Loucy (cell line): ENCODE results near the gene CD226.
"Not testable (repeated sequence)": the region's sequence is repeated elsewhere in the genome, so short reads cannot be mapped to it uniquely, and the experiment has no call there.

Source experiments
- H2AFZ ChIP-seq: fragments of 200-600 bp; sonication (generic); 2 replicates; pipeline ENCODE4 v1.6.0; 2016; ENCODE audit warnings: antibody characterized with exemption, mild to moderate bottlenecking, low read length, moderate library complexity
- H3F3A ChIP-seq: fragments of 200-600 bp; 2 replicates; pipeline ENCODE4 v1.6.0; 2016; ENCODE audit warnings: antibody characterized with exemption, low read depth, mild to moderate bottlenecking
- H3K27me3 ChIP-seq: fragments of 200-600 bp; sonication (generic); 2 replicates; pipeline ENCODE4 v1.6.1; 2014; ENCODE audit warnings: low read length, mild to moderate bottlenecking; ENCODE audit not compliant: insufficient read depth, poor library complexity, severe bottlenecking
- H3K36me3 ChIP-seq: fragments of 200-600 bp; sonication (generic); 2 replicates; pipeline ENCODE4 v1.6.1; 2016; ENCODE audit warnings: low read length; ENCODE audit not compliant: insufficient read depth
- H3K4me1 ChIP-seq: fragments of 200-600 bp; sonication (generic); 2 replicates; pipeline ENCODE4 v1.5.1; 2014; ENCODE audit warnings: low read length, mild to moderate bottlenecking; ENCODE audit not compliant: insufficient read depth, poor library complexity, severe bottlenecking
- H3K4me2 ChIP-seq: fragments of 200-600 bp; sonication (generic); 2 replicates; pipeline ENCODE4 v1.6.0; 2014; ENCODE audit warnings: antibody characterized with exemption, low read length, low read depth, mild to moderate bottlenecking; ENCODE audit not compliant: poor library complexity, severe bottlenecking
- H3K4me3 ChIP-seq: fragments of 200-600 bp; sonication (generic); 2 replicates; pipeline ENCODE4 v1.5.1; 2014; ENCODE audit warnings: low read length, mild to moderate bottlenecking, mixed read lengths; ENCODE audit not compliant: poor library complexity, severe bottlenecking
- H3K79me2 ChIP-seq: fragments of 200-600 bp; sonication (generic); 2 replicates; pipeline ENCODE4 v1.6.1; 2014; ENCODE audit warnings: low read length; ENCODE audit not compliant: insufficient read depth
- H3K9ac ChIP-seq: fragments of 200-600 bp; sonication (generic); 2 replicates; pipeline ENCODE4 v1.6.0; 2014; ENCODE audit warnings: mild to moderate bottlenecking, low read depth, low read length, moderate library complexity; ENCODE audit not compliant: poor library complexity, severe bottlenecking
- H3K9me2 ChIP-seq: fragments of 200-600 bp; sonication (generic); replicated peaks from 2 replicates; pipeline ENCODE4 v1.6.1; 2016; ENCODE audit warnings: low read depth, low read length, mixed read lengths
- H3K9me3 ChIP-seq: fragments of 200-600 bp; sonication (generic); 2 replicates; pipeline ENCODE4 v1.6.1; 2014; ENCODE audit warnings: mild to moderate bottlenecking, antibody characterized with exemption, low read length, low read depth; ENCODE audit not compliant: insufficient read depth
- H4K20me1 ChIP-seq: fragments of 200-600 bp; sonication (generic); 2 replicates; pipeline ENCODE4 v1.6.0; 2014; ENCODE audit warnings: antibody characterized with exemption, low read length, mild to moderate bottlenecking; ENCODE audit not compliant: insufficient read depth, poor library complexity, severe bottlenecking
- EZH2phosphoT487 ChIP-seq: fragments of 200-600 bp; IDR thresholded peaks from 2 replicates; pipeline ENCODE4 v1.6.1; 2018; ENCODE audit warnings: antibody characterized with exemption, mild to moderate bottlenecking, moderate library complexity, borderline replicate concordance
- TF ChIP-seq, protein P1 (sequence below): fragments of 200-600 bp; sonication (generic); conservative IDR thresholded peaks from 2 replicates; pipeline ENCODE4 v1.5.1; 2014; ENCODE audit warnings: mild to moderate bottlenecking, antibody characterized with exemption, low read length

Gene CD226

DNA sequence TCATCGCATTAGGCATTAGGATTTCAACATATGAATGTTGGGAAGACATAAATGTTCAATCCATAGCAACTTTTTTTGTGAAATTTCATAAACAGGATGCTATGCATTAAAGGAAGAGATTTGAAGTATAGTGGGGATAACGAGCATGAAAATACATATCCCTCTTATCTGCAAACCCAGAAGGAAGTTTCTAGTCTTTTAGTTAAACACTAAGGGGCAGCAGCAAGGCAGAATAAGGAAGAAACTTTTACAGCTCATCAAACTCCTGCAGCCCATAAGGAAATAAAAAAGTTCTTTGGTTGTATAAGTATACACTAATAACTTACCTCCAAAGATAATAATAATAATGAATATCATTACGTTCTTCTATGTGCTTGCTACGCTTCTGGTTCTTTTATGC lies 81.5 kb downstream of the CD226 start:
- no peaks in the 10 kb centered on the region for H4K20me1 ChIP-seq
- H3K9me3 ChIP-seq: no peaks in the 10 kb centered on the region
- no peaks in the 10 kb centered on the region for H3F3A ChIP-seq
- H3K9me2 ChIP-seq: no peaks in the 10 kb centered on the region
- no peak overlapping the region for H3K4me2 ChIP-seq
- H3K4me3 ChIP-seq: no peak overlapping the region
- TF ChIP-seq, protein P1, sequence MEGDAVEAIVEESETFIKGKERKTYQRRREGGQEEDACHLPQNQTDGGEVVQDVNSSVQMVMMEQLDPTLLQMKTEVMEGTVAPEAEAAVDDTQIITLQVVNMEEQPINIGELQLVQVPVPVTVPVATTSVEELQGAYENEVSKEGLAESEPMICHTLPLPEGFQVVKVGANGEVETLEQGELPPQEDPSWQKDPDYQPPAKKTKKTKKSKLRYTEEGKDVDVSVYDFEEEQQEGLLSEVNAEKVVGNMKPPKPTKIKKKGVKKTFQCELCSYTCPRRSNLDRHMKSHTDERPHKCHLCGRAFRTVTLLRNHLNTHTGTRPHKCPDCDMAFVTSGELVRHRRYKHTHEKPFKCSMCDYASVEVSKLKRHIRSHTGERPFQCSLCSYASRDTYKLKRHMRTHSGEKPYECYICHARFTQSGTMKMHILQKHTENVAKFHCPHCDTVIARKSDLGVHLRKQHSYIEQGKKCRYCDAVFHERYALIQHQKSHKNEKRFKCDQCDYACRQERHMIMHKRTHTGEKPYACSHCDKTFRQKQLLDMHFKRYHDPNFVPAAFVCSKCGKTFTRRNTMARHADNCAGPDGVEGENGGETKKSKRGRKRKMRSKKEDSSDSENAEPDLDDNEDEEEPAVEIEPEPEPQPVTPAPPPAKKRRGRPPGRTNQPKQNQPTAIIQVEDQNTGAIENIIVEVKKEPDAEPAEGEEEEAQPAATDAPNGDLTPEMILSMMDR: peak; percentile 22; the same call in 1 of the 2 replicates
- no peak for TF ChIP-seq EZH2phosphoT487
- H3K9ac ChIP-seq: no peak overlapping the region
- H3K36me3 ChIP-seq: no peaks in the 10 kb centered on the region
- no peak overlapping the region for H2AFZ ChIP-seq
- no peaks in the 10 kb centered on the region for H3K4me1 ChIP-seq
- H3K27me3 ChIP-seq: no peaks in the 10 kb centered on the region
- H3K79me2 ChIP-seq: no peaks in the 10 kb centered on the region

DNA sequence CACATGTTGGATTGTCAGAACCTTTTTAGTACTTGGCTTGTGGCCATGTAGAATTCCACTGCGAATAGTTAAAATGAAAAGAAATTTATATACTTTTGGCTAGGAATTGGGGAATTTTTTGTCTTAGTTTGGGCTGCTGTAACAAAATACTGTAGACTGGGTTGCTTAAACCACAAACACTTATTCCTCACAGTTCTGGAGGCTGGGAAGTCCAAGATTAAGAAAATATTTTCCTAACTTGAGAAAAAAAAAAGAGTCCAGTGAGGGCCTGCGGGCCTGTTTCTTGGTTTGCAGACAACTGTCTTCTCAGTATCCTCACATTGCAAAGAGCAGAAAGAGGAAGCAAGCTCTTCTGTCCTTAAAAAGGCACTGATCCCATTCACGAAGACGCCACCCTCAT lies 81.9 kb downstream of the CD226 start:
- H3K9ac ChIP-seq: no peak overlapping the region
- no peaks in the 10 kb centered on the region for H3K36me3 ChIP-seq
- H3K9me2 ChIP-seq: no peaks in the 10 kb centered on the region
- no peaks in the 10 kb centered on the region for H3F3A ChIP-seq
- no peaks in the 10 kb centered on the region for H3K27me3 ChIP-seq
- no peaks in the 10 kb centered on the region for H4K20me1 ChIP-seq
- no peak overlapping the region for H3K4me3 ChIP-seq
- no peak for TF ChIP-seq EZH2phosphoT487
- TF ChIP-seq, protein P1: no peak
- H3K4me1 ChIP-seq: no peaks in the 10 kb centered on the region
- no peak overlapping the region for H3K4me2 ChIP-seq
- H2AFZ ChIP-seq: no peak overlapping the region
- no peaks in the 10 kb centered on the region for H3K9me3 ChIP-seq
- no peaks in the 10 kb centered on the region for H3K79me2 ChIP-seq

DNA sequence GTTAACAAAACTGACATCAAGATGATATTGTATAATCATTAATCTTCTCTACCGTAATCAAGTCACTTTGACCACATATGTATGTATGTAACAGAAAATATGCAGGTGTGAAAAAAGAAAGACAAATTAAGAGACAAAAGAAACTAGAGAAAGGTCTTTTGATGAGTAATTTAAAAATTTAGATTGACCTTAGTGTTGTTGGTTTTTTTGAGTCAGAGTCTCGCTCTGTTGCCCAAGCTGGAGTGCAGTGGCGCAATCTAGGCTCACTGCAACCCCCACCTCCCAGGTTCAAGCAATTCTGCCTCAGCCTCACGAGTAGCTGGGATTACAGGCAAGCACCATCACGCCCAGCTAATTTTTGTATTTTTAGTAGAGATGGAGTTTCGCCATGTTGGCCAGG lies 82.9 kb downstream of the CD226 start:
- H3K9ac ChIP-seq, H2AFZ ChIP-seq, H3F3A ChIP-seq, H3K4me3 ChIP-seq, H3K9me3 ChIP-seq, H3K4me2 ChIP-seq, H3K9me2 ChIP-seq, H3K4me1 ChIP-seq, H3K27me3 ChIP-seq, H3K36me3 ChIP-seq, H3K79me2 ChIP-seq, H4K20me1 ChIP-seq: not testable (repeated sequence)

DNA sequence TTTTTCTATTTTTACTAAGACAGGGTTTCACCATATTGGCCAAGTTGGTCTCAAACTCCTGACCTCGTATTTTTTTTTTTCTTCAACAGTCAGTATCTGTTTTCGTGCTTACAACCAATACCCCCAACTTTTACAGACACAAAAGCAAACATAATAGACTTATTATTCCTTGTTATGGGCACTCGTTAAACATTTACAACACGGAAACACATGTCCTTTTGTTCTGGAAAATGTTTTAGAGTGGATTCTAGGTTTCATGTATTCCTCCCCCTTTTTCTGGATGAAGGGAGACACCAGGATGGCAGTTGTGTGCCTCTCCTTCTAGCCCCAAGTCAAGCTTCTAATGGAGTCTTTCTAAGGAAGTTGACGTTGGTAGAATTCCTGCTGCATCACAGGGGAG lies 88.8 kb downstream of the CD226 start:
- TF ChIP-seq, protein P1: no peak
- no peak for TF ChIP-seq EZH2phosphoT487

More for the DNA sequence above, 88.8 kb downstream of the CD226 start:
- Histone ChIP-seq H3F3A (no peaks in the 10 kb centered on the region), H3K4me1 (no peaks in the 10 kb centered on the region), H3K79me2 (no peaks in the 10 kb centered on the region), H3K9ac (no peak overlapping the region), H3K9me3 (no peaks in the 10 kb centered on the region), H2AFZ (no peak overlapping the region), H3K9me2 (no peaks in the 10 kb centered on the region), H3K36me3 (no peaks in the 10 kb centered on the region), H3K4me3 (no peak overlapping the region), H4K20me1 (no peaks in the 10 kb centered on the region), H3K27me3 (no peaks in the 10 kb centered on the region), H3K4me2 (no peak overlapping the region)
